ENCODE measurements around the gene EXOC4.
A peak's percentile ranks its signal among the peaks of the same experiment; 100 is the strongest.

EXOC4 gene

GRCh38 chr7:133860628-133861335, 607.9 kb downstream of the EXOC4 start:
- WGBS (ENCODE audit: extremely low coverage, insufficient coverage, low lambda C conversion rate), result no CpG with 5 or more reads among the region's 1 CpG
- H3K4me3 ChIP-seq (ENCODE audit: low read length), result no peak overlapping the region
- H3K4me2 ChIP-seq (ENCODE audit: low read length), result no peak overlapping the region
- H3K79me1 ChIP-seq (ENCODE audit: low read length), result no peaks in the 10 kb centered on the region
- H3K9ac ChIP-seq (ENCODE audit: low read length), result no peak overlapping the region
- no peak overlapping the region for H3K23ac ChIP-seq (ENCODE audit: low read length)
- H3K18ac ChIP-seq (ENCODE audit: low read length), result no peak overlapping the region
- no peaks in the 10 kb centered on the region for H3K27me3 ChIP-seq (ENCODE audit: insufficient read depth, low read length, poor library complexity)
- H3K56ac ChIP-seq (ENCODE audit: low read length), result no peak overlapping the region
- no peak overlapping the region for H2AK5ac ChIP-seq (ENCODE audit: low read length)
- no peak overlapping the region for H4K5ac ChIP-seq (ENCODE audit: low read length)
- H2BK120ac ChIP-seq (ENCODE audit: low read depth, low read length), result no peak overlapping the region
- no peaks in the 10 kb centered on the region for H3K36me3 ChIP-seq (ENCODE audit: control insufficient read depth, insufficient read depth, low read length)
- H4K8ac ChIP-seq (ENCODE audit: low read depth, low read length), result no peak overlapping the region
- no peak for DNase-seq
- no peak overlapping the region for H3K27ac ChIP-seq (ENCODE audit: low read depth, low read length)
- H2BK5ac ChIP-seq (ENCODE audit: low read length), result no peak overlapping the region
- no peak overlapping the region for H2BK15ac ChIP-seq (replicated peaks; ENCODE audit: low read depth)
- no peak overlapping the region for H3K4ac ChIP-seq (ENCODE audit: low read depth, low read length)
- H3K4me1 ChIP-seq (ENCODE audit: control insufficient read depth, low read depth, low read length), result no peaks in the 10 kb centered on the region
- H3K79me2 ChIP-seq (ENCODE audit: control insufficient read depth, insufficient read depth, low read length), result no peaks in the 10 kb centered on the region

- no peak overlapping the region for H2BK5ac ChIP-seq (ENCODE audit: low read length)
These were observed 609.0 kb downstream of the EXOC4 start for GRCh38 chr7:133861876-133862275.

DNA sequence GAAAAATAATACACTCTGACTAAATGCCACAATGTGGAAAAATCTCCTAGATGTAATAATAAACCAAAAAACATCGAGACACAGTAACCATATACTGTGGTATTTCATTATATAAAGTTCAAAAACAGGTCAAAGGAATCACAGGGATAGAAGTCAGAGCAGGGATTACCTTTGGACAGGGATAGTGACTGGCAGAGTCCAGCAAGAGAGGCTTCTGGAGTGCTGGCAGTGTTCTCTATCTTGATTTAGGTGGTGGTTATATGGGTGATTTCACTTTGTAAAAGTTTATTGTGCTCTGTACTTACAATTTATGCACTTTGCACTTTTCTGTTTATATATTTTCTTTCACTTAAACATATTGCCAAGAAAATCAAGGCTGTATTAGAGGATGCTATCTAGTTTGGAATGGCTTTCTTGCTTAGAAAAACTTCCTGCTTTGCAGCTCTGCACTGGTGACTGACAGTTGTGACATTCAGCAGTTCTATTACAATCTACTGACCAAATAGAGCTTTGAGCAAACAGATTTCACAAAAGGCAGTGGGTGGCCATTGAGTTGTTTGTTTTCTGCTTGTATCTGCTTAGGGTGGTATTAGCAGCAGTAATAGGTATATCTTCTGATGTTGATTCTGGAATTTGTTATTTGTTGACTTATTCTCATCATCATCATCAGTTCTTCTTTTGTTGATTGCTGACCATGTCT, 610.6 kb downstream of the EXOC4 start:
- Histone ChIP-seq H2BK15ac (replicated peaks; ENCODE audit: low read depth) (no peak overlapping the region), H4K5ac (ENCODE audit: low read length) (no peak overlapping the region), H2BK5ac (ENCODE audit: low read length) (no peak overlapping the region), H3K4ac (ENCODE audit: low read depth, low read length) (no peak overlapping the region), H3K18ac (ENCODE audit: low read length) (no peak overlapping the region), H3K4me1 (ENCODE audit: control insufficient read depth, low read depth, low read length) (no peaks in the 10 kb centered on the region), H3K4me3 (ENCODE audit: low read length) (no peak overlapping the region), H3K79me1 (ENCODE audit: low read length) (no peaks in the 10 kb centered on the region), H2BK120ac (ENCODE audit: low read depth, low read length) (no peak overlapping the region), H3K9ac (ENCODE audit: low read length) (no peak overlapping the region), H3K27ac (ENCODE audit: low read depth, low read length) (no peak overlapping the region), H3K79me2 (ENCODE audit: control insufficient read depth, insufficient read depth, low read length) (no peaks in the 10 kb centered on the region), H3K56ac (ENCODE audit: low read length) (no peak overlapping the region), H3K36me3 (ENCODE audit: control insufficient read depth, insufficient read depth, low read length) (no peaks in the 10 kb centered on the region), H2AK5ac (ENCODE audit: low read length) (no peak overlapping the region), H4K8ac (ENCODE audit: low read depth, low read length) (no peak overlapping the region), H3K23ac (ENCODE audit: low read length) (no peak overlapping the region), H3K27me3 (ENCODE audit: insufficient read depth, low read length, poor library complexity) (no peaks in the 10 kb centered on the region), H3K4me2 (ENCODE audit: low read length) (no peak overlapping the region)
- DNase-seq, result peak; percentile 63
- WGBS (ENCODE audit: extremely low coverage, insufficient coverage, low lambda C conversion rate), result no CpG with 5 or more reads among the region's 1 CpG

More at GRCh38 chr7:133861876-133862275, 609.0 kb downstream of the EXOC4 start:
- DNase-seq, result no peak
- Histone ChIP-seq H3K23ac (ENCODE audit: low read length) (no peak overlapping the region), H2BK120ac (ENCODE audit: low read depth, low read length) (no peak overlapping the region), H3K9ac (ENCODE audit: low read length) (no peak overlapping the region), H3K4me2 (ENCODE audit: low read length) (no peak overlapping the region), H2BK15ac (replicated peaks; ENCODE audit: low read depth) (no peak overlapping the region), H3K27ac (ENCODE audit: low read depth, low read length) (no peak overlapping the region), H3K4me3 (ENCODE audit: low read length) (no peak overlapping the region), H3K27me3 (ENCODE audit: insufficient read depth, low read length, poor library complexity) (no peaks in the 10 kb centered on the region), H3K4ac (ENCODE audit: low read depth, low read length) (no peak overlapping the region), H4K5ac (ENCODE audit: low read length) (no peak overlapping the region), H4K8ac (ENCODE audit: low read depth, low read length) (no peak overlapping the region), H3K4me1 (ENCODE audit: control insufficient read depth, low read depth, low read length) (no peaks in the 10 kb centered on the region), H2AK5ac (ENCODE audit: low read length) (no peak overlapping the region), H3K36me3 (ENCODE audit: control insufficient read depth, insufficient read depth, low read length) (no peaks in the 10 kb centered on the region), H3K79me1 (ENCODE audit: low read length) (no peaks in the 10 kb centered on the region), H3K56ac (ENCODE audit: low read length) (no peak overlapping the region), H3K79me2 (ENCODE audit: control insufficient read depth, insufficient read depth, low read length) (no peaks in the 10 kb centered on the region), H3K18ac (ENCODE audit: low read length) (no peak overlapping the region)
- no CpG with 5 or more reads among the region's 4 CpGs for WGBS (ENCODE audit: extremely low coverage, insufficient coverage, low lambda C conversion rate)

DNA sequence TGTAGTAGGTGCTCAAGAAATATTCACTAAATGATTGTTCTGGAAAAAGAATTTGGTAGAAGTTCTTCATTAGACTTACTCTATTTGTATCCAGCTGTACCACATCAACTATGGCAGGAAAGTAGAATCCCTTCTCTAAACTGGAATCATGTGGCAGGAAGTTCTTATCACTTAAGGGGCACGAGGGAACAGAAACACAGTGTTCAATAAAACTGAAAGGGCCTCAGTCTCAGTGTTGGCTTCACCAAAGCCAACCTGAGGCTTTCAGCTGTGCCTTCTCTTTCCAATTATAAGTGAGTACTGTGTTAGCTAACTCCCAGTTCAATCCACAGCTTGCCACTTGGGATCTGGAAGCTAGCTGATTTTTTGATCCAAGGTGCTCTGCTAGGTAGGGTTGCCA, 616.7 kb downstream of the EXOC4 start:
- Histone ChIP-seq H3K23ac (ENCODE audit: low read length) (no peak overlapping the region), H3K4ac (ENCODE audit: low read depth, low read length) (no peak overlapping the region), H4K8ac (ENCODE audit: low read depth, low read length) (no peak overlapping the region), H3K4me1 (ENCODE audit: control insufficient read depth, low read depth, low read length) (no peaks in the 10 kb centered on the region), H3K79me1 (ENCODE audit: low read length) (no peaks in the 10 kb centered on the region), H3K27ac (ENCODE audit: low read depth, low read length) (no peak overlapping the region), H3K4me3 (ENCODE audit: low read length) (no peak overlapping the region), H3K27me3 (ENCODE audit: insufficient read depth, low read length, poor library complexity) (no peaks in the 10 kb centered on the region), H3K9ac (ENCODE audit: low read length) (no peak overlapping the region), H2BK120ac (ENCODE audit: low read depth, low read length) (no peak overlapping the region), H3K79me2 (ENCODE audit: control insufficient read depth, insufficient read depth, low read length) (no peaks in the 10 kb centered on the region), H3K4me2 (ENCODE audit: low read length) (no peak overlapping the region), H2BK5ac (ENCODE audit: low read length) (no peak overlapping the region), H4K5ac (ENCODE audit: low read length) (no peak overlapping the region), H3K56ac (ENCODE audit: low read length) (no peak overlapping the region), H2BK15ac (replicated peaks; ENCODE audit: low read depth) (no peak overlapping the region), H3K36me3 (ENCODE audit: control insufficient read depth, insufficient read depth, low read length) (no peaks in the 10 kb centered on the region), H3K18ac (ENCODE audit: low read length) (no peak overlapping the region), H2AK5ac (ENCODE audit: low read length) (no peak overlapping the region)
- WGBS (ENCODE audit: extremely low coverage, insufficient coverage, low lambda C conversion rate), result no CpG with 5 or more reads among the region's 1 CpG
- no peak for DNase-seq

DNA sequence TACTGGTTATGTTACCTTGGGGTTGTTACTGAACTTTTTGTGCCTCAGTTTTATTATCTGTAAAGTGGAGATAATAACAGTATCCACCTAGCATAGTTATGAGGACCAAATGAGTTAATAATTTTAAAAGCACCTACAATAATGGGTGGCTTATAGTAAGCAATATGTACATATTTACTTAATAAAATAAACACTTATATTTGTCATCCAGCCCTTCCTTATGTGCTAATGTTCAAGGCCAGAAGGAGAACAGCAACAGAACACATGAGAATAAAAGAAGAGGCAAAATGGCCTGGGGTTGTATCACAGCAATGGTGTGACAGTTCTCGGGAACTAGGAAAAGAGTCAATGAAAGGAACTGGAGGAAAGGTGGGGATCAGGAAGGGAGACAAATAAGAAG, 618.9 kb downstream of the EXOC4 start:
- DNase-seq, result no peak
- no CpG with 5 or more reads among the region's 1 CpG for WGBS (ENCODE audit: extremely low coverage, insufficient coverage, low lambda C conversion rate)
- Histone ChIP-seq H4K8ac (ENCODE audit: low read depth, low read length) (no peak overlapping the region), H3K36me3 (ENCODE audit: control insufficient read depth, insufficient read depth, low read length) (no peaks in the 10 kb centered on the region), H2AK5ac (ENCODE audit: low read length) (no peak overlapping the region), H3K4me3 (ENCODE audit: low read length) (no peak overlapping the region), H3K27me3 (ENCODE audit: insufficient read depth, low read length, poor library complexity) (no peaks in the 10 kb centered on the region), H3K4ac (ENCODE audit: low read depth, low read length) (no peak overlapping the region), H3K79me1 (ENCODE audit: low read length) (no peaks in the 10 kb centered on the region), H3K79me2 (ENCODE audit: control insufficient read depth, insufficient read depth, low read length) (no peaks in the 10 kb centered on the region), H3K18ac (ENCODE audit: low read length) (no peak overlapping the region), H2BK5ac (ENCODE audit: low read length) (no peak overlapping the region), H4K5ac (ENCODE audit: low read length) (no peak overlapping the region), H3K4me1 (ENCODE audit: control insufficient read depth, low read depth, low read length) (peaks cover 3% of the 10 kb centered on the region), H3K9ac (ENCODE audit: low read length) (no peak overlapping the region), H2BK120ac (ENCODE audit: low read depth, low read length) (no peak overlapping the region), H2BK15ac (replicated peaks; ENCODE audit: low read depth) (no peak overlapping the region), H3K27ac (ENCODE audit: low read depth, low read length) (no peak overlapping the region), H3K4me2 (ENCODE audit: low read length) (no peak overlapping the region), H3K56ac (ENCODE audit: low read length) (no peak overlapping the region), H3K23ac (ENCODE audit: low read length) (no peak overlapping the region)
